ENCODE data around the gene WBP1.
"Not testable (repeated sequence)": the region's sequence is repeated elsewhere in the genome, so short reads cannot be mapped to it uniquely, and the experiment has no call there.

Gene WBP1

GRCh38 chr2:74458132-74458937, at the start of gene WBP1:
WBP1 (plus strand) TSS chr2:74458438; CDS start chr2:74458603, 165 bp downstream.
- DNase-seq, result peak; percentile 98

- DNase-seq, result no peak
Measured at GRCh38 chr2:74413001-74413698, 45.1 kb upstream of the WBP1 start.

- DNase-seq, result no peak
Measured at GRCh38 chr2:74414441-74414840, 43.8 kb upstream of the WBP1 start.

GRCh38 chr2:74414881-74415761, 43.1 kb upstream of the WBP1 start:
- DNase-seq, result peak; percentile 36

GRCh38 chr2:74415762-74416395, 42.4 kb upstream of the WBP1 start:
- no peak for DNase-seq

GRCh38 chr2:74416778-74417177, 41.5 kb upstream of the WBP1 start:
- DNase-seq, result no peak

- DNase-seq, result no peak
Measured at GRCh38 chr2:74417197-74417596, 41.0 kb upstream of the WBP1 start.

GRCh38 chr2:74417763-74418162, 40.5 kb upstream of the WBP1 start:
- no peak for DNase-seq

- no peak for DNase-seq
Measured at GRCh38 chr2:74418312-74418711, 39.9 kb upstream of the WBP1 start.

GRCh38 chr2:74419345-74419744, 38.9 kb upstream of the WBP1 start:
- DNase-seq, result no peak

- DNase-seq, result no peak
Measured at GRCh38 chr2:74420006-74420405, 38.2 kb upstream of the WBP1 start.

- DNase-seq, result not testable (repeated sequence)
Measured at GRCh38 chr2:74420443-74421103, 37.7 kb upstream of the WBP1 start.

- DNase-seq, result peak; percentile 94
Measured at GRCh38 chr2:74421221-74421870, 36.9 kb upstream of the WBP1 start, which contains the start of the genes C2orf81 and WDR54. C2orf81 (minus strand) TSS chr2:74421619; CDS start chr2:74421560, 59 bp downstream. WDR54 (plus strand) TSS chr2:74421730; CDS start chr2:74422154, 424 bp downstream.

- no peak for DNase-seq
Measured at GRCh38 chr2:74423231-74424095, 34.8 kb upstream of the WBP1 start.

- no peak for DNase-seq
Measured at GRCh38 chr2:74424139-74424992, 33.9 kb upstream of the WBP1 start.

- no peak for DNase-seq
Measured at GRCh38 chr2:74424995-74425406, 33.2 kb upstream of the WBP1 start.

GRCh38 chr2:74425523-74425922, 32.7 kb upstream of the WBP1 start:
- DNase-seq, result no peak

GRCh38 chr2:74426181-74426758, 32.0 kb upstream of the WBP1 start:
- no peak for DNase-seq

GRCh38 chr2:74427551-74427950, 30.7 kb upstream of the WBP1 start:
- DNase-seq, result no peak
